ENCODE measurements around the gene RYK. TPM values are rescaled to one million over a fixed set of nuclear protein-coding genes. Genes with fewer than 3 reads are reported as not detected.
A peak's percentile ranks its signal among the peaks of the same experiment; 100 is the strongest.

RYK gene
- total and polyA plus RNA-seq, 2 experiments from 2014 or later: 22.8 to 100 TPM

GRCh38 chr3:134134698-134135415 is 115.8 kb downstream of the RYK start:
- H3K36me3 ChIP-seq (ENCODE audit: low read depth): no peaks in the 10 kb centered on the region; the same call in 1 of the 2 replicates
- no peak overlapping the region for H2AFZ ChIP-seq
- WGBS, 2 experiments (ENCODE audit: low coverage in 1 of 2, low lambda C conversion rate in 2 of 2, missing lambda C conversion rate in 2 of 2): 96% methylated on average over 3 of the region's 3 CpGs
- H3F3A ChIP-seq (ENCODE audit: insufficient read depth): no peaks in the 10 kb centered on the region
- no peaks in the 10 kb centered on the region for H3K79me2 ChIP-seq (ENCODE audit: insufficient read depth)
- no peak overlapping the region for H3K27ac ChIP-seq
- no peak overlapping the region for H3K4me3 ChIP-seq
- no peaks in the 10 kb centered on the region for H3K9me2 ChIP-seq (ENCODE audit: insufficient read depth)
- no peak overlapping the region for H3K4me2 ChIP-seq (ENCODE audit: unreplicated experiment)
- no peaks in the 10 kb centered on the region for H4K20me1 ChIP-seq (ENCODE audit: insufficient read depth)
- H3K4me1 ChIP-seq (ENCODE audit: insufficient read depth): no peaks in the 10 kb centered on the region
- no peak overlapping the region for H3K9ac ChIP-seq
- in situ Hi-C loops (cut with MboI): no loop called here
- H3K9me3 ChIP-seq (ENCODE audit: low read depth): no peaks in the 10 kb centered on the region
- H3K27me3 ChIP-seq (replicated peaks; ENCODE audit: insufficient read depth): no peaks in the 10 kb centered on the region
- TF ChIP-seq EZH2phosphoT487 (IDR thresholded peaks at IDR 0.05; ENCODE audit: insufficient read depth, low read depth) (no peak), EZH2 (IDR thresholded peaks at IDR 0.05; ENCODE audit: insufficient read depth, poor library complexity, severe bottlenecking) (no peak)
- peak; percentile 1 for DNase-seq

GRCh38 chr3:134134240-134134639 is 116.4 kb downstream of the RYK start:
- Histone ChIP-seq H3K9me3 (ENCODE audit: low read depth) (no peaks in the 10 kb centered on the region), H3K79me2 (ENCODE audit: insufficient read depth) (no peaks in the 10 kb centered on the region), H3K9ac (no peak overlapping the region), H3K4me3 (no peak overlapping the region), H3F3A (ENCODE audit: insufficient read depth) (no peaks in the 10 kb centered on the region), H4K20me1 (ENCODE audit: insufficient read depth) (no peaks in the 10 kb centered on the region), H3K27ac (no peak overlapping the region), H3K36me3 (ENCODE audit: low read depth) (no peaks in the 10 kb centered on the region; the same call in 1 of the 2 replicates), H3K27me3 (replicated peaks; ENCODE audit: insufficient read depth) (no peaks in the 10 kb centered on the region), H2AFZ (no peak overlapping the region), H3K9me2 (ENCODE audit: insufficient read depth) (no peaks in the 10 kb centered on the region), H3K4me2 (ENCODE audit: unreplicated experiment) (no peak overlapping the region), H3K4me1 (ENCODE audit: insufficient read depth) (no peaks in the 10 kb centered on the region)
- in situ Hi-C loops (cut with MboI): no loop called here
- WGBS, 2 experiments (ENCODE audit: low coverage in 1 of 2, low lambda C conversion rate in 2 of 2, missing lambda C conversion rate in 2 of 2): 94 to 100% methylated on average over 1 of the region's 1 CpG
- no peak for DNase-seq
- TF ChIP-seq EZH2phosphoT487 (IDR thresholded peaks at IDR 0.05; ENCODE audit: insufficient read depth, low read depth): no peak
- no peak for TF ChIP-seq EZH2 (IDR thresholded peaks at IDR 0.05; ENCODE audit: insufficient read depth, poor library complexity, severe bottlenecking)

GRCh38 chr3:134132961-134133360 is 117.7 kb downstream of the RYK start:
- H3K9me3 ChIP-seq (ENCODE audit: low read depth): no peaks in the 10 kb centered on the region
- no peak overlapping the region for H3K4me2 ChIP-seq (ENCODE audit: unreplicated experiment)

GRCh38 chr3:134126153-134126552 is 124.5 kb downstream of the RYK start:
- no peaks in the 10 kb centered on the region for H3K79me2 ChIP-seq (ENCODE audit: insufficient read depth)
- peak; percentile 25 for DNase-seq
- H4K20me1 ChIP-seq (ENCODE audit: insufficient read depth): no peaks in the 10 kb centered on the region
- H3K4me2 ChIP-seq (ENCODE audit: unreplicated experiment): no peak overlapping the region
- H3K9me3 ChIP-seq (ENCODE audit: low read depth): no peaks in the 10 kb centered on the region
- H3K27ac ChIP-seq: no peak overlapping the region
- 3 to 17% methylated on average over 1 of the region's 1 CpG for WGBS, 2 experiments (ENCODE audit: low coverage in 1 of 2, low lambda C conversion rate in 2 of 2, missing lambda C conversion rate in 2 of 2)
- TF ChIP-seq EZH2phosphoT487 (IDR thresholded peaks at IDR 0.05; ENCODE audit: insufficient read depth, low read depth) (no peak), EZH2 (IDR thresholded peaks at IDR 0.05; ENCODE audit: insufficient read depth, poor library complexity, severe bottlenecking) (no peak)
- in situ Hi-C loops (cut with MboI): no loop called here
- no peak overlapping the region for H3K4me3 ChIP-seq
- no peaks in the 10 kb centered on the region for H3F3A ChIP-seq (ENCODE audit: insufficient read depth)
- no peaks in the 10 kb centered on the region for H3K27me3 ChIP-seq (replicated peaks; ENCODE audit: insufficient read depth)
- no peaks in the 10 kb centered on the region for H3K4me1 ChIP-seq (ENCODE audit: insufficient read depth)
- no peak overlapping the region for H2AFZ ChIP-seq
- H3K36me3 ChIP-seq (ENCODE audit: low read depth): no peaks in the 10 kb centered on the region; the same call in 1 of the 2 replicates
- H3K9ac ChIP-seq: no peak overlapping the region
- no peaks in the 10 kb centered on the region for H3K9me2 ChIP-seq (ENCODE audit: insufficient read depth)

More at GRCh38 chr3:134132961-134133360, 117.7 kb downstream of the RYK start:
- DNase-seq: no peak
- Histone ChIP-seq H2AFZ (no peak overlapping the region), H3K9me2 (ENCODE audit: insufficient read depth) (no peaks in the 10 kb centered on the region), H3K4me1 (ENCODE audit: insufficient read depth) (no peaks in the 10 kb centered on the region), H3K36me3 (ENCODE audit: low read depth) (no peaks in the 10 kb centered on the region; the same call in 1 of the 2 replicates), H3K9ac (no peak overlapping the region), H4K20me1 (ENCODE audit: insufficient read depth) (no peaks in the 10 kb centered on the region), H3K79me2 (ENCODE audit: insufficient read depth) (no peaks in the 10 kb centered on the region), H3K27ac (no peak overlapping the region), H3K27me3 (replicated peaks; ENCODE audit: insufficient read depth) (no peaks in the 10 kb centered on the region), H3K4me3 (no peak overlapping the region), H3F3A (ENCODE audit: insufficient read depth) (no peaks in the 10 kb centered on the region)
- in situ Hi-C loops (cut with MboI): no loop called here
- 47 to 50% methylated on average over 3 of the region's 3 CpGs for WGBS, 2 experiments (ENCODE audit: low coverage in 1 of 2, low lambda C conversion rate in 2 of 2, missing lambda C conversion rate in 2 of 2)
- no peak for TF ChIP-seq EZH2 (IDR thresholded peaks at IDR 0.05; ENCODE audit: insufficient read depth, poor library complexity, severe bottlenecking)
- TF ChIP-seq EZH2phosphoT487 (IDR thresholded peaks at IDR 0.05; ENCODE audit: insufficient read depth, low read depth): no peak

Data from GM23248 (cell line).